Natural killer cell (primary cell): ENCODE measurements around the gene STK40. TPM values are rescaled to one million over a fixed set of nuclear protein-coding genes. Genes with fewer than 3 reads are reported as not detected.

Experiments used
- ATAC-seq, 3 donors: fragments of 150-1000 bp in 2 of 3; fragments of 200-7000 bp in 1 of 3; cut with Tn5 transposase; 1 replicate in 1 of 3; 2 replicates in 2 of 3; pipeline ENCODE4 v1.10.0; 2021; ENCODE audit warnings: mild to moderate bottlenecking in 2 of 3, moderate library complexity in 2 of 3
- DNase-seq, 2 donors: peaks; one replicate each; pipeline versions ENCODE4 v3.0.0 to v3.0.0-alpha.2; 2013 to 2021; ENCODE audit warnings: mixed read lengths in 1 of 2
- H3K27ac ChIP-seq: one replicate; pipeline ENCODE4 v1.5.1; 2013; ENCODE audit warnings: mild to moderate bottlenecking, low read length
- H3K27me3 ChIP-seq: one replicate; pipeline ENCODE4 v1.6.1; 2013; ENCODE audit warnings: low read length; ENCODE audit not compliant: control insufficient read depth, insufficient read depth
- H3K36me3 ChIP-seq: one replicate; pipeline ENCODE4 v1.6.1; 2013; ENCODE audit warnings: low read length; ENCODE audit not compliant: control insufficient read depth, insufficient read depth
- H3K4me1 ChIP-seq: one replicate; pipeline ENCODE4 v1.6.1; 2013; ENCODE audit warnings: low read length; ENCODE audit not compliant: control insufficient read depth, insufficient read depth
- H3K4me3 ChIP-seq: one replicate; pipeline ENCODE4 v1.5.1; 2013; ENCODE audit warnings: low read length
- H3K9me3 ChIP-seq: one replicate; pipeline ENCODE4 v1.6.1; 2013; ENCODE audit warnings: low read length; ENCODE audit not compliant: control insufficient read depth, insufficient read depth
- H3K27ac Mint-ChIP-seq, 2 donors: one replicate each; pipeline ENCODE4 v1.8.0; 2022; ENCODE audit warnings: mild to moderate bottlenecking in 2 of 2, mixed read lengths in 2 of 2, moderate library complexity in 1 of 2
- H3K27me3 Mint-ChIP-seq, 2 donors: one replicate each; pipeline ENCODE4 v1.8.0; 2022; ENCODE audit warnings: low read depth in 2 of 2, mixed read lengths in 2 of 2
- H3K36me3 Mint-ChIP-seq: one replicate; pipeline ENCODE4 v1.8.0; 2022; ENCODE audit warnings: mixed read lengths
- H3K4me1 Mint-ChIP-seq, 2 donors: one replicate each; pipeline ENCODE4 v1.8.0; 2022; ENCODE audit warnings: mixed read lengths in 2 of 2
- H3K4me3 Mint-ChIP-seq: one replicate; pipeline ENCODE4 v1.8.0; 2022; ENCODE audit warnings: mild to moderate bottlenecking, moderate library complexity, mixed read lengths
- H3K9me3 Mint-ChIP-seq, 2 donors: one replicate each; pipeline ENCODE4 v1.8.0; 2022; ENCODE audit warnings: mixed read lengths in 2 of 2
- CTCF ChIP-seq: fragments of 200-600 bp; IDR thresholded peaks from one replicate; pipeline ENCODE4 v1.8.0; 2022; ENCODE audit warnings: antibody characterized with exemption
- WGBS: methylation state at CpG from one replicate; pipeline ENCODE4 v1.1.7; 2013; ENCODE audit warnings: missing lambda C conversion rate; ENCODE audit not compliant: insufficient coverage; 5-methylcytosine and 5-hydroxymethylcytosine counted together
- intact Hi-C: fragments of 100-400 bp; cut with micrococcal nuclease; formaldehyde crosslinking; loops from one replicate; pipeline ENCODE4 v1.14.2; 2022
- total RNA-seq, 4 donors: library from RNA; stranded (reverse); fragments of 120-200 nt in 1 of 4; gene quantifications; one replicate each; pipeline versions ENCODE4 v1.2.3 to v1.2.4, GENCODE V29; 2013 to 2022

The STK40 gene
- total RNA-seq, 3 donors from 2014 or later (not counting 1 experiment from before 2014, with no cell fraction given): 55.9 to 65.3 (median 59.8) TPM

DNA sequence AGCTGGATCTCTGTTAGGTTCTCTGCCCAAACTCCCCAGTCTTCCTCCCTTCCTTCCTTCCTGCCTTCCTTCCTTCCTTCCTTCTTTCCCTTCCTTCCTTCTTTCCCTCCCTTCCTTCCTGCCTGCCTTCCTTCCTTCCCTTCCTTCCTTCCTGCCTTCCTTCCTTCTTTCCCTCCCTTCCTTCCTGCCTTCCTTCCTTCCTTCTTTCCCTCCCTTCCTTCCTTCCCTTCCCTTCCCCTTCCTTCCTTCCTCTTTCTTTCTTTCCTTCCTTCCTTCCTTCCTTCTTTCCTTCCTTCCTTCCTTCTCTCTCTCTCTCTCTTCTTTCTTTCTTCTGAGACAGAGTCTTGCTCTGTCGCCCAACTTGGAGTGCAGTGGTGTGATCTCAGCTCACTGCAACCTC lies 20.7 kb upstream of the STK40 start:
- WGBS: 91% methylated on average over 1 of the region's 1 CpG
- DNase-seq (no peak), ATAC-seq (no peak)
- H3K9me3 Mint-ChIP-seq: no peaks in the 10 kb centered on the region
- H3K27me3 ChIP-seq: no peaks in the 10 kb centered on the region
- H3K36me3 ChIP-seq: no peaks in the 10 kb centered on the region
- intact Hi-C loops: no loop called here
- no peaks in the 10 kb centered on the region for H3K27me3 Mint-ChIP-seq
- TF ChIP-seq CTCF: no peak
- peaks cover 8% of the 10 kb centered on the region for H3K4me1 ChIP-seq
- H3K9me3 ChIP-seq: no peaks in the 10 kb centered on the region
- H3K36me3 Mint-ChIP-seq: peaks cover 8% of the 10 kb centered on the region
- no peak overlapping the region for H3K27ac ChIP-seq
- no peak overlapping the region for H3K4me3 ChIP-seq
- H3K4me1 Mint-ChIP-seq: peaks cover 10 to 18% of the 10 kb centered on the region in 2 donors
- H3K4me3 Mint-ChIP-seq: no peak overlapping the region
- H3K27ac Mint-ChIP-seq: no peak overlapping the region

- H3K9me3 ChIP-seq: no peaks in the 10 kb centered on the region
- no peak overlapping the region for H3K27ac ChIP-seq
- peaks cover 33 to 36% of the 10 kb centered on the region in 2 donors for H3K4me1 Mint-ChIP-seq
- 100% methylated on average over 1 of the region's 4 CpGs for WGBS
- no peaks in the 10 kb centered on the region for H3K9me3 Mint-ChIP-seq
- ATAC-seq: no peak
- H3K27ac Mint-ChIP-seq: peak overlapping the region; percentile 97 to 99
- TF ChIP-seq CTCF: no peak
- no peak for DNase-seq
- H3K36me3 Mint-ChIP-seq: peaks cover 4% of the 10 kb centered on the region
- intact Hi-C loops: loop anchor here (5.0 kb wide), 2 partner anchors 35 to 255 kb away; partner anchors contain the start of gene TRAPPC3
- H3K4me3 ChIP-seq: no peak overlapping the region
- H3K27me3 Mint-ChIP-seq: no peaks in the 10 kb centered on the region
- no peaks in the 10 kb centered on the region for H3K27me3 ChIP-seq
- no peaks in the 10 kb centered on the region for H3K36me3 ChIP-seq
- peaks cover 37% of the 10 kb centered on the region for H3K4me1 ChIP-seq
- peak overlapping the region; percentile 71 for H3K4me3 Mint-ChIP-seq
These were observed 16.8 kb upstream of the STK40 start for GRCh38 chr1:36402504-36402890.

DNA sequence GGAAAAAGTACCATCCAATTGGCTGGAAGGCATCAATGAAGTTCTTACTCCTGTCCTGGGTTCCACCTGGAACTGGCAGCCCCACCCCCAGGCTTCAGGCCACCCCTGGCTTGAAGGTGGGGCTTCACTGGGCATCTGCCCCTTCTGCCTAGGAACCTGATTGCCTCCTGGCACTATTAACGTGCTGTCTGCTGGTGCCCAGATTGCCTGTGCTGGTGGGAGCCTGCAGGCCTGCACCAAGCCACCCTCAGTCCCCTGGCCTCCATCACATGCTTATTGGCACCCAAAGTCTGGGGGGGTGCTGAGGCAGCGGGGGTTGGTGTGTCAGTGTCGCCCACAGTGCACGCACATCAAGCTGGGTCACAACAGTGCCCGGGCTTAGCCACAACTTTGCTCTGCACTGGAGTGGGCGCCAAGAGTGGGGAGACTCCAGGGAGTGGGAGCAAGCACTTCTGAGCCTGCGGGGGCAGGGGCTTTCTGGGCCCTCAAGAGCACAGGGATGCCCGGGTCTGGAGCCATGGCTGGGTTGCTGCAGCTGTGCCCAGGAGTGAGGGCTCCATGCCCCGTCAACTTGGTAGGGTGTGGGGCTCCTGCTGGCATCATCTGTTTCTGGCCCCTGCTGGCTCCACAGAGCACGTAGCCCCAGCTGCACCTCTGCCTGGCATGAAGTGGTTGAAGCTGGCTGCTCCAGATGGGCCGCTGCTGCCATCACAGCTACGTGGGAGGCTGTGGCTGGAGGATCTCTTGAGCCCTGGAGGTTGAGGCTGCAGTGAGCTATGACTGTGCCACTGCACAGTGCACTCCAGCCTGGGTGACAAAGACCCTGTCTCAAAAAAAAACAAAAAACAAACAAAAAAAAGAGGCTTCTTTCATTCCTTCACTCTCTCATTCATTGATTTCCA lies 16.1 kb upstream of the STK40 start:
- ATAC-seq (no peak), DNase-seq (no peak)
- Mint-ChIP-seq H3K27ac (peak overlapping the region; percentile 97 to 99), H3K27me3 (no peaks in the 10 kb centered on the region), H3K9me3 (no peaks in the 10 kb centered on the region), H3K36me3 (no peaks in the 10 kb centered on the region), H3K4me3 (peak overlapping the region; percentile 94), H3K4me1 (peaks cover 40 to 42% of the 10 kb centered on the region in 2 donors)
- H3K4me1 ChIP-seq: peaks cover 43% of the 10 kb centered on the region
- H3K27ac ChIP-seq: peak overlapping the region; percentile 98
- WGBS: 87% methylated on average over 12 of the region's 12 CpGs
- intact Hi-C loops: loop anchor here (1.0 to 5.0 kb wide), 3 partner anchors 16 to 255 kb away; partner anchors contain the start of gene TRAPPC3
- no peaks in the 10 kb centered on the region for H3K9me3 ChIP-seq
- peak overlapping the region; percentile 58 for H3K4me3 ChIP-seq
- no peaks in the 10 kb centered on the region for H3K27me3 ChIP-seq
- H3K36me3 ChIP-seq: no peaks in the 10 kb centered on the region
- no peak for TF ChIP-seq CTCF
